ENCODE data around the gene BCL2. TPM values are rescaled to one million over a fixed set of nuclear protein-coding genes. Genes with fewer than 3 reads are reported as not detected.

Gene BCL2
- total RNA-seq, 1 donor from 2014 or later = 20.5 TPM

- intact Hi-C loops (cut with DNase I) = no loop called here
- H3K27me3 ChIP-seq = no peaks in the 10 kb centered on the region
- no peaks in the 10 kb centered on the region for H3K36me3 ChIP-seq
- TF ChIP-seq CTCF (IDR thresholded peaks at IDR 0.05) = no peak
- H3K9me3 ChIP-seq = no peaks in the 10 kb centered on the region
- H3K4me3 ChIP-seq = no peak overlapping the region
- no peak for DNase-seq (ENCODE audit: low spot score in 2 of 2)
- H3K4me1 ChIP-seq = peaks cover 3 to 44% of the 10 kb centered on the region in 2 donors
- peak overlapping the region; percentile 30 to 33 for H3K27ac ChIP-seq
Observed at GRCh38 chr18:63292831-63293683, 26.5 kb downstream of the BCL2 start.

- H3K4me1 ChIP-seq = peaks cover 3 to 49% of the 10 kb centered on the region in 2 donors
- no peak for TF ChIP-seq CTCF (IDR thresholded peaks at IDR 0.05)
- H3K27ac ChIP-seq = peak overlapping the region; percentile 12 to 42
- no peak overlapping the region for H3K4me3 ChIP-seq
- DNase-seq (ENCODE audit: low spot score in 2 of 2) = no peak
- H3K36me3 ChIP-seq = no peaks in the 10 kb centered on the region
- no peaks in the 10 kb centered on the region for H3K27me3 ChIP-seq
- intact Hi-C loops (cut with DNase I) = no loop called here
- H3K9me3 ChIP-seq = no peaks in the 10 kb centered on the region
Observed at GRCh38 chr18:63291278-63291677, 28.3 kb downstream of the BCL2 start.

- H3K9me3 ChIP-seq = no peaks in the 10 kb centered on the region
- H3K4me3 ChIP-seq = no peak overlapping the region
- DNase-seq (ENCODE audit: low spot score in 2 of 2) = no peak
- no peak for TF ChIP-seq CTCF (IDR thresholded peaks at IDR 0.05)
- intact Hi-C loops (cut with DNase I) = no loop called here
- H3K27me3 ChIP-seq = no peaks in the 10 kb centered on the region
- H3K27ac ChIP-seq = peak overlapping the region in 1 of 2 donors; percentile 10
- no peaks in the 10 kb centered on the region for H3K36me3 ChIP-seq
- H3K4me1 ChIP-seq = peaks cover 3 to 49% of the 10 kb centered on the region in 2 donors
Observed at GRCh38 chr18:63290821-63291200, 28.8 kb downstream of the BCL2 start.

- H3K27ac ChIP-seq = peak overlapping the region in 1 of 2 donors; percentile 10
- DNase-seq (ENCODE audit: low spot score in 2 of 2) = no peak
- peaks cover 3 to 49% of the 10 kb centered on the region in 2 donors for H3K4me1 ChIP-seq
- intact Hi-C loops (cut with DNase I) = no loop called here
- no peaks in the 10 kb centered on the region for H3K36me3 ChIP-seq
- H3K4me3 ChIP-seq = no peak overlapping the region
- TF ChIP-seq CTCF (IDR thresholded peaks at IDR 0.05) = no peak
- H3K27me3 ChIP-seq = no peaks in the 10 kb centered on the region
- no peaks in the 10 kb centered on the region for H3K9me3 ChIP-seq
Observed at GRCh38 chr18:63290166-63290820, 29.3 kb downstream of the BCL2 start.

GRCh38 chr18:63288311-63288710, 31.3 kb downstream of the BCL2 start:
- intact Hi-C loops (cut with DNase I) = no loop called here
- H3K27me3 ChIP-seq = no peaks in the 10 kb centered on the region
- peak overlapping the region; percentile 34 to 66 for H3K27ac ChIP-seq

More at GRCh38 chr18:63288311-63288710, 31.3 kb downstream of the BCL2 start:
- no peak for DNase-seq (ENCODE audit: low spot score in 2 of 2)
- Histone ChIP-seq H3K4me3 (no peak overlapping the region), H3K9me3 (no peaks in the 10 kb centered on the region), H3K36me3 (no peaks in the 10 kb centered on the region), H3K4me1 (peaks cover 3 to 56% of the 10 kb centered on the region in 2 donors)
- TF ChIP-seq CTCF (IDR thresholded peaks at IDR 0.05) = no peak

Data from ascending aorta (tissue), 2 donors.